Neural cell (in vitro differentiated cells): ENCODE results near the gene TIAM1. TPM values are rescaled to one million over a fixed set of nuclear protein-coding genes. Genes with fewer than 3 reads are reported as not detected.

Experiments used
- H2AFZ ChIP-seq: fragments of 200-600, 300-800 bp; sonication (generic), shearing (Covaris generic); 2 replicates; pipeline ENCODE4 v1.6.0; 2014; ENCODE audit warnings: low read depth, mild to moderate bottlenecking, antibody characterized with exemption, low read length, moderate library complexity
- H3F3A ChIP-seq: fragments of 200-600 bp; shearing (Covaris generic); 2 replicates; pipeline ENCODE4 v1.6.1; 2016; ENCODE audit warnings: mild to moderate bottlenecking, moderate library complexity, mixed read lengths, antibody characterized with exemption, low read length; ENCODE audit not compliant: insufficient read depth, poor library complexity, severe bottlenecking
- H3K27ac ChIP-seq: fragments of 200-600, 300-800 bp; sonication (generic), shearing (Covaris generic); 2 replicates; pipeline ENCODE4 v1.5.1; 2014; ENCODE audit warnings: mild to moderate bottlenecking, low read length, moderate library complexity
- H3K27me3 ChIP-seq: fragments of 300-800, 200-600 bp; sonication (generic), shearing (Covaris generic); 2 replicates; pipeline ENCODE4 v1.6.0; 2014; ENCODE audit warnings: mild to moderate bottlenecking, low read depth, low read length, moderate library complexity; ENCODE audit not compliant: insufficient read depth
- H3K36me3 ChIP-seq: fragments of 300-800, 200-600 bp; sonication (generic), shearing (Covaris generic); 2 replicates; pipeline ENCODE4 v1.5.1; 2014; ENCODE audit warnings: mild to moderate bottlenecking, antibody characterized with exemption, low read length, moderate library complexity; ENCODE audit not compliant: insufficient read depth
- H3K4me2 ChIP-seq: fragments of 300-800, 200-600 bp; sonication (generic), shearing (Covaris generic); 2 replicates; pipeline ENCODE4 v1.6.0; 2014; ENCODE audit warnings: mild to moderate bottlenecking, low read length
- H3K4me3 ChIP-seq: fragments of 300-800, 200-600 bp; sonication (generic), shearing (Covaris generic); 2 replicates; pipeline ENCODE4 v1.5.1; 2014; ENCODE audit warnings: mild to moderate bottlenecking, low read length, moderate library complexity
- H3K79me2 ChIP-seq: fragments of 200-600 bp; shearing (Covaris generic); replicated peaks from 2 replicates; pipeline ENCODE4 v1.6.0; 2014; ENCODE audit warnings: mild to moderate bottlenecking, low read length, moderate library complexity; ENCODE audit not compliant: insufficient read depth
- H3K9ac ChIP-seq: fragments of 300-800, 200-600 bp; sonication (generic), shearing (Covaris generic); 2 replicates; pipeline ENCODE4 v1.6.1; 2016; ENCODE audit warnings: mild to moderate bottlenecking, low read length, mixed read lengths
- H3K9me2 ChIP-seq: fragments of 200-600 bp; shearing (Covaris generic); 2 replicates; pipeline ENCODE4 v1.6.1; 2016; ENCODE audit warnings: mild to moderate bottlenecking, low read length, mixed read lengths; ENCODE audit not compliant: insufficient read depth
- H3K9me3 ChIP-seq: fragments of 200-600, 300-800 bp; sonication (generic), shearing (Covaris generic); 2 replicates; pipeline ENCODE4 v1.6.1; 2016; ENCODE audit warnings: mild to moderate bottlenecking, mixed run types, low read length, moderate library complexity, mixed read lengths
- H4K20me1 ChIP-seq: fragments of 200-600 bp; shearing (Covaris generic); 2 replicates; pipeline ENCODE4 v1.6.1; 2016; ENCODE audit warnings: mild to moderate bottlenecking, mixed run types; ENCODE audit not compliant: insufficient read depth
- EP300 ChIP-seq: fragments of 450-650 bp; conservative IDR thresholded peaks from 2 replicates; pipeline ENCODE4 v1.6.1; 2014; ENCODE audit warnings: antibody characterized with exemption, mild to moderate bottlenecking, moderate library complexity; ENCODE audit not compliant: poor library complexity, severe bottlenecking
- EZH2 ChIP-seq: fragments of 200-600, 300-800 bp; shearing (Covaris generic), sonication (generic); IDR thresholded peaks from 2 replicates; pipeline ENCODE4 v1.6.1; 2014; ENCODE audit warnings: antibody characterized with exemption, low read length, borderline replicate concordance, mild to moderate bottlenecking; ENCODE audit not compliant: insufficient read depth, poor library complexity, severe bottlenecking
- MXI1 ChIP-seq: fragments of 450-650 bp; conservative IDR thresholded peaks from 2 replicates; pipeline ENCODE4 v1.6.1; 2014; ENCODE audit warnings: antibody characterized with exemption, mild to moderate bottlenecking; ENCODE audit not compliant: poor library complexity, severe bottlenecking
- POLR2AphosphoS5 ChIP-seq: IDR thresholded peaks from 2 replicates; pipeline ENCODE4 v1.6.1; 2012
- RAD21 ChIP-seq: fragments of 450-650 bp; conservative IDR thresholded peaks from 2 replicates; pipeline ENCODE4 v1.6.1; 2014; ENCODE audit warnings: antibody characterized with exemption, mild to moderate bottlenecking, moderate library complexity
- REST ChIP-seq: IDR thresholded peaks from 2 replicates; pipeline ENCODE4 v1.6.1; 2012; ENCODE audit warnings: borderline replicate concordance
- SMC3 ChIP-seq: fragments of 450-650 bp; conservative IDR thresholded peaks from 2 replicates; pipeline ENCODE4 v1.6.1; 2014; ENCODE audit warnings: antibody characterized with exemption, mild to moderate bottlenecking, moderate library complexity; ENCODE audit not compliant: poor library complexity
- TAF1 ChIP-seq: IDR thresholded peaks from 2 replicates; pipeline ENCODE4 v1.6.1; 2012; ENCODE audit warnings: low read depth
- polyA plus RNA-seq: library from polyadenylated mRNA; depleted of rRNA; stranded (reverse); fragments of >200 nt; gene quantifications from 2 replicates; pipeline ENCODE4 v1.2.3, GENCODE V29; 2014
- TF ChIP-seq, protein P1 (sequence below): fragments of 450-650 bp; IDR thresholded peaks from 2 replicates; pipeline ENCODE4 v1.5.1; 2014; ENCODE audit warnings: antibody characterized with exemption, mild to moderate bottlenecking, moderate library complexity; ENCODE audit not compliant: poor library complexity, severe bottlenecking

TIAM1 gene
- polyA plus RNA-seq, 1 donor from 2014 or later, result 13.2 TPM

GRCh38 chr21:31225713-31226112, 118.3 kb downstream of the TIAM1 start:
- H3F3A ChIP-seq, result no peaks in the 10 kb centered on the region
- no peak overlapping the region for H3K27ac ChIP-seq
- TF ChIP-seq SMC3 (no peak), REST (no peak), EP300 (no peak), MXI1 (no peak), POLR2AphosphoS5 (no peak), TAF1 (no peak), RAD21 (no peak), EZH2 (no peak)
- TF ChIP-seq, protein P1, sequence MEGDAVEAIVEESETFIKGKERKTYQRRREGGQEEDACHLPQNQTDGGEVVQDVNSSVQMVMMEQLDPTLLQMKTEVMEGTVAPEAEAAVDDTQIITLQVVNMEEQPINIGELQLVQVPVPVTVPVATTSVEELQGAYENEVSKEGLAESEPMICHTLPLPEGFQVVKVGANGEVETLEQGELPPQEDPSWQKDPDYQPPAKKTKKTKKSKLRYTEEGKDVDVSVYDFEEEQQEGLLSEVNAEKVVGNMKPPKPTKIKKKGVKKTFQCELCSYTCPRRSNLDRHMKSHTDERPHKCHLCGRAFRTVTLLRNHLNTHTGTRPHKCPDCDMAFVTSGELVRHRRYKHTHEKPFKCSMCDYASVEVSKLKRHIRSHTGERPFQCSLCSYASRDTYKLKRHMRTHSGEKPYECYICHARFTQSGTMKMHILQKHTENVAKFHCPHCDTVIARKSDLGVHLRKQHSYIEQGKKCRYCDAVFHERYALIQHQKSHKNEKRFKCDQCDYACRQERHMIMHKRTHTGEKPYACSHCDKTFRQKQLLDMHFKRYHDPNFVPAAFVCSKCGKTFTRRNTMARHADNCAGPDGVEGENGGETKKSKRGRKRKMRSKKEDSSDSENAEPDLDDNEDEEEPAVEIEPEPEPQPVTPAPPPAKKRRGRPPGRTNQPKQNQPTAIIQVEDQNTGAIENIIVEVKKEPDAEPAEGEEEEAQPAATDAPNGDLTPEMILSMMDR, result no peak
- H4K20me1 ChIP-seq, result no peaks in the 10 kb centered on the region
- H3K36me3 ChIP-seq, result no peaks in the 10 kb centered on the region
- no peaks in the 10 kb centered on the region for H3K79me2 ChIP-seq
- no peaks in the 10 kb centered on the region for H3K9me3 ChIP-seq
- no peaks in the 10 kb centered on the region for H3K27me3 ChIP-seq
- no peaks in the 10 kb centered on the region for H3K9me2 ChIP-seq
- H3K4me3 ChIP-seq, result no peak overlapping the region
- no peak overlapping the region for H3K9ac ChIP-seq
- no peak overlapping the region for H3K4me2 ChIP-seq
- no peak overlapping the region for H2AFZ ChIP-seq

DNA sequence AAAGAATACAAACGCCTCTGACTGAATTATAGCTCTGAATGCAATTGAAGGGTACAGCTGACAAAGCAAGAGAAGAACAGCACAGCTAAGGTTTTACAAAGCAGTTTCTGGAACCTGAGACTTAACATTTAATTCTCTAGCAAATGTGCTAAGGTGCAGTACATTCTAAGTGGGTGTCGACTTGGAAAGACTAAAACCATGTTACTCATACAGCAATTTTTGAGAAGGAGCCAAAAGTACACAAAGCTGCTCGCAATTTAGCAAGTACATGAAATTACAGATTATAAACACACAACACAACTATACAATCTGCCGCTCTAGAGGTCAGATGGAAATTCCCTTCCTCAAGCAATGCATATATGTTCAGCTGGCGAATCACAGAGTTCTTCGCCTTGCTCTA, 121.9 kb downstream of the TIAM1 start:
- Histone ChIP-seq H3K9me3 (no peaks in the 10 kb centered on the region), H3K4me2 (no peak overlapping the region), H3K4me3 (no peak overlapping the region), H3K27ac (no peak overlapping the region), H3K9ac (no peak overlapping the region), H3K9me2 (no peaks in the 10 kb centered on the region), H3K36me3 (no peaks in the 10 kb centered on the region), H3K79me2 (no peaks in the 10 kb centered on the region), H3K27me3 (no peaks in the 10 kb centered on the region), H2AFZ (no peak overlapping the region), H3F3A (no peaks in the 10 kb centered on the region), H4K20me1 (no peaks in the 10 kb centered on the region)
- TF ChIP-seq SMC3 (no peak), EP300 (no peak), TAF1 (no peak), MXI1 (no peak), RAD21 (no peak), REST (no peak), EZH2 (no peak), POLR2AphosphoS5 (no peak)
- TF ChIP-seq, protein P1, result no peak
